HG03571 (cell line): ENCODE data around the gene FBXO42.
A peak's percentile ranks its signal among the peaks of the same experiment; 100 is the strongest.

ENCODE experiments used
- ATAC-seq: cut with Tn5 transposase; IDR thresholded peaks from one replicate; pipeline ENCODE4 v1.9.1; 2021; ENCODE audit not compliant: unreplicated experiment

The FBXO42 gene

DNA sequence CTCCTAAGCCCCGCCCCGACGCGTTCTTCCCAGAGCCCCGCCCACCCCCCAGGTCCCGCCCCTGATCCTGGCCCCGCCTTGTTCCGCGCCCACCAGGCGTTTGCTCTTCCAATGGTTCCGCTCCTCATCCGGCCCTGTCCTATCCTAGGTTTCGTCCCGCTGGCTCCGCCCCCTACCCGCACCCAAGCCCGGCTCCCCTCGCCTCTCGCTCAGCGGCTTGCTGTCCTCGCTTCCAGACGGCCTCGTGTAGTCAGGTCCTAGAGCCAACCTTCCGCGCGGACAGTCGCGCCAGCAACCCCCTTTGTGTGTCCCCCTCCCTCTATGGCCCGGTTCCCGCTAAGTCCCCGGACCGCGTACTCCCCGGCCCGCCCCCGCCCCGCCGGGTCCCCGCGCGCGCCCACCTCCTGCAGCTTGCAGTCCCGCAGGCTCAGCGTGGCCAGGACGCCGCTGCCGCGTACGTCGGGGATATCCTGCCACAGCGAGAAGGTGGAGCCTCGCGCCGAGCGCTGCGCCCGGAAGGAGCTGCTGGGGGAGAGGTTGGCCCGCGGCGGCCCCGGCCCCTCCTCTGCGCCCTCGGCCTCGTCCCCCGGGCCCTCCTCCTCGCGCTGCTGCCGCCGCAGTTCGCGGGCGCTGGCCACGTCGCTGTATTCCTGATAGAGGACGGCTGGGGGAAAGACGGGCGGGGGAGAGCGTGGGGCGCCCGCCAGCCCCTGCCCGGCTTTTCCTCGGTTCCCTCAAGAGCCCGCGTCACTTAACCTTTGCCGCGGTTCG, 145.5 kb downstream of the FBXO42 start:
- ATAC-seq, result peak; percentile 67

GRCh38 chr1:16205891-16206546, 146.3 kb downstream of the FBXO42 start:
- no peak for ATAC-seq

- no peak for ATAC-seq
Observed at GRCh38 chr1:16205334-16205671, 147.0 kb downstream of the FBXO42 start.

GRCh38 chr1:16204634-16205333, 147.5 kb downstream of the FBXO42 start:
- no peak for ATAC-seq

DNA sequence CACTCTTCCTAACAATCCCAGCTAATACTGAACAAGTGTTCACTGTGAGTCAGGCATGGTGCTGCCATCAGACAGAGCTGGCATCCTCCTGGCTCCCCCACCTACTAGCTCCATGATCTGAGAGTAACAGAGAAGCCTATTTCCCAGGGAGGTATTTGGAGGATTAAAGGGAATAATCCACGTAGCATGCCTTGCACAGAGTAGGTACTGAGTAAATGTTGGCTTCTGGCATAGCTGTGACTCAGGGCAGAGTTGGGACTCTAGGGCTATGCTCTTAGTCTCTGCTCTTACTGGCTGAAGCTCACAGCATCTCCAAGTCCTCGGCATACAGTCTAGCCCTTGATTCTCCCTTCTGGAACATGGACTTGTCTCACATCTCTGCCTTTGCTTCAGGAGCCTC, 148.1 kb downstream of the FBXO42 start:
- ATAC-seq, result no peak

DNA sequence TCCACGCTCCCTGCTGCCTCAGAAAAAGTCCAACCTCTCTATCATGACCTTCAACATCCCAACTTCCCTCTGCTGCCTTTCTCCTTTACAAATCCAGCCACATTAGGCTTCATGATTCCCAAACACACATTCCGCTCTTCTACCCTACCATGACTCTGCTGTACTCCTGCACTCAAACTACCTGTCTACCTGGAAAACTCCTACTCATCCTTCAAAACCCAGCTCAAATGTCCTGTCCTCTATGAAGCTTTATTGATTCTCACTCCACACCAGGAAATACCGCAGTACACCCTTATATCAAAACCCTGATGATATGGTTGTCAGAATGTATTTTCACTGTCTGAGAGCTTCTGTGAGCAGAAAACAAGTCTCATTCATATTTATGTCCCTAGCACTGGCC, 148.7 kb downstream of the FBXO42 start:
- ATAC-seq, result no peak

- ATAC-seq, result no peak
Observed at GRCh38 chr1:16202281-16203210, 149.7 kb downstream of the FBXO42 start.

DNA sequence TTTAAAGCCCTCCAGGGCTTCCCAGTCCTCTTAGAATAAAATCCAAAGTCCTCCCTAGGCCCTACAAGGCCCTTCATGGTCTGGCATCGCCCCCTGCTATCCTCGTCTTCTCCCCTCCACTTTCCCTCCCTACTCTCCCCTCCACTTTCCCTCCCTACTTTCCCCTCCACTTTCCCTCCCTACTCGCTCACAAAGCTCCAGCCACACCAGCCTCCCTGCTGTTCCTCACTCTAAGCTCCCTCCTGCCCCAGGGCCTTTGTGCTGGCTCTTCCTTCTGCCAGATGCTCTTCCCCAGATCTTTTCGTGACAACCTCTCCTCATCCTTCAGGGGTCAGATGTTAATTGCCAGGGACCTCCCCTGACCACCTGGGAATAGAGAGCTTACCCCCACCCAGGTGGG, 152.6 kb downstream of the FBXO42 start:
- ATAC-seq, result no peak

DNA sequence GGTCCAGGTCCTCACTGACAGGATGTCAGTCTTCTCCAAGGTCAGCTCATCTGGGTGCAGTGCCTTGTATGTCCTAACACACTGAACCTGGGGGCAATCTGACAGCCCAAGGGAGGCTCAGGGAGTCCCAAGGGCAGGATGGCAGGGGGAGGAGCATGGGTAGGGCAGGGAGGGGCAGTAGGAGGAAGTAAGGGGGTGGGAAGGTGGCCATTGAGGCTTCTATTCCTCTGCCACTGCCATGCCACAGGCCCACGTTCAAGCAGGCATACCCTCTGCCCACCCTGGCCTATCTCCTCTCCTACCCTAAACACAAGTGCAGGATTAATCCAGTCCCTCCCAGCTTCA, 153.2 kb downstream of the FBXO42 start:
- ATAC-seq, result no peak

DNA sequence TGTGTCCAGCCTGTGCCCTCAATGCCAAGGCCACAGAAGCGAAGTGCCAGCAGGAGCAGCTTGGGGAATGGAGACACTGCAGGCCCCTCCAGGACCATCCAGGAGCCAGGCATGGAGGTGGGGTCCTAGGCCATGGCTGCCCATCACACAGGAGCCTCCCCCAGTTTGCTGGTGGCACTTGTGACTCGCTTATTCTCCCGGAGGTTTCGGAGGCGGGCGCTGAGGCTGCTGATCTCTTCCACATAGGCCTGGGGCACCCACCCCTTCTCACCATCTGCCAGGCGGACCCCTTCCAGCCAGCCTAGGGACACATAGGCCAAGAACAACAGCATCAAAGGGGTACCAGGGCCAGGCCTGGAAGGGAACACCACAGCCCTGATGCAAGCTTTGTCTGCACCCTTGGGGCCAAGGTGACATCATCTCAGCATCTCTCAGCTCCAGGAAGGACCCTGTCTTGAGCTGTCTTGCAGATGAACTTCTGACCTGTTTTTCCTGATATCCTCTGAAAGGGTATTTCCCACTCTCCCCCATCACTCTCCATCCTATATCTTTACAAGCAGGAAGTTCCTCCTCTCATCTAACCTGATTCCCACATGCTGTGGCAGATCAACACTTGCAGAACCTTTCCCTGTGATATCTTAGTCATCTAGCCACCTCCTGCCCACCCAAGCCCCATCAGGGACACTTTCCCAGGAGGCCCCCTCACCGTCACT, 153.7 kb downstream of the FBXO42 start:
- ATAC-seq, result no peak

- ATAC-seq, result no peak
Observed at GRCh38 chr1:16196874-16197273, 155.4 kb downstream of the FBXO42 start.
